Jurkat, Clone E6-1 (cell line): Measurements from ENCODE around the gene MANSC1.
"Not testable (repeated sequence)": the region's sequence is repeated elsewhere in the genome, so short reads cannot be mapped to it uniquely, and the experiment has no call there.

Experiments
- DNase-seq: peaks from one replicate; pipeline ENCODE4 v3.0.0-alpha.2; 2011; ENCODE audit warnings: low read depth, low spot score
- H3K4me3 ChIP-seq: 2 replicates; pipeline ENCODE4 v1.5.1; 2011; ENCODE audit warnings: mild to moderate bottlenecking, low read length, control low read depth, moderate library complexity

The MANSC1 gene

GRCh38 chr12:12366701-12367481, 16.8 kb upstream of the MANSC1 start:
- no peak for DNase-seq
- H3K4me3 ChIP-seq: no peak overlapping the region

- no peak overlapping the region for H3K4me3 ChIP-seq
- DNase-seq: no peak
Measured at GRCh38 chr12:12365931-12366431, 15.9 kb upstream of the MANSC1 start.

GRCh38 chr12:12365446-12365802, 15.4 kb upstream of the MANSC1 start:
- no peak for DNase-seq
- H3K4me3 ChIP-seq: no peak overlapping the region

GRCh38 chr12:12364787-12365445, 14.9 kb upstream of the MANSC1 start:
- H3K4me3 ChIP-seq: no peak overlapping the region

GRCh38 chr12:12358528-12358927, 8.5 kb upstream of the MANSC1 start:
- no peak for DNase-seq
- H3K4me3 ChIP-seq: peak overlapping the region; percentile 89

More at GRCh38 chr12:12364787-12365445, 14.9 kb upstream of the MANSC1 start:
- no peak for DNase-seq

GRCh38 chr12:12357719-12358461, 7.8 kb upstream of the MANSC1 start:
- peak overlapping the region; percentile 89 for H3K4me3 ChIP-seq
- no peak for DNase-seq

GRCh38 chr12:12356896-12357718, 7.1 kb upstream of the MANSC1 start, which contains the start of gene BORCS5:
TSS of gene BORCS5 (plus strand) at chr12:12357078. CDS start at chr12:12357452, 374 bp downstream.
- peak within 1 kb of the TSS; percentile 89 for H3K4me3 ChIP-seq

GRCh38 chr12:12356467-12356895, 6.4 kb upstream of the MANSC1 start:
- no peak for DNase-seq
- H3K4me3 ChIP-seq: peak overlapping the region; percentile 89

More at GRCh38 chr12:12356896-12357718, 7.1 kb upstream of the MANSC1 start, which contains the start of gene BORCS5:
- peak; percentile 96 for DNase-seq

GRCh38 chr12:12353807-12354206, 3.8 kb upstream of the MANSC1 start:
- H3K4me3 ChIP-seq: no peak overlapping the region
- no peak for DNase-seq

GRCh38 chr12:12353276-12353675, 3.2 kb upstream of the MANSC1 start:
- no peak overlapping the region for H3K4me3 ChIP-seq
- no peak for DNase-seq

GRCh38 chr12:12351468-12352185, 1.6 kb upstream of the MANSC1 start:
- not testable (repeated sequence) for DNase-seq, H3K4me3 ChIP-seq

- DNase-seq: no peak
Measured at GRCh38 chr12:12350868-12351463, 924 bp upstream of the MANSC1 start.

GRCh38 chr12:12338527-12339168, 11.4 kb downstream of the MANSC1 start:
- no peak for DNase-seq
- no peak overlapping the region for H3K4me3 ChIP-seq

More at GRCh38 chr12:12350868-12351463, 924 bp upstream of the MANSC1 start:
- peak overlapping the region; percentile 56 for H3K4me3 ChIP-seq

GRCh38 chr12:12336511-12336910, 13.5 kb downstream of the MANSC1 start:
- no peak for DNase-seq
- no peak overlapping the region for H3K4me3 ChIP-seq

GRCh38 chr12:12336049-12336411, 14.0 kb downstream of the MANSC1 start:
- DNase-seq: no peak
- no peak overlapping the region for H3K4me3 ChIP-seq

GRCh38 chr12:12334367-12335040, 15.5 kb downstream of the MANSC1 start:
- peak; percentile 55 for DNase-seq
- H3K4me3 ChIP-seq: no peak overlapping the region
